Body of pancreas (tissue), 4 donors: ENCODE results near the gene CBFA2T3. TPM values are rescaled to one million over a fixed set of nuclear protein-coding genes. Genes with fewer than 3 reads are reported as not detected.
"Not testable (repeated sequence)": the region's sequence is repeated elsewhere in the genome, so short reads cannot be mapped to it uniquely, and the experiment has no call there.

ENCODE experiments used
- ATAC-seq: fragments of 150-250 bp; one replicate; pipeline ENCODE4 v1.9.1; 2016
- DNase-seq, 4 donors: peaks; one replicate each; pipeline ENCODE4 v3.0.0-alpha.2; 2019
- H3K27ac ChIP-seq, 4 donors: fragments of 200-600 bp; sonication (generic); 1 replicate in 3 of 4; 2 replicates in 1 of 4; pipeline versions ENCODE4 v1.5.1 to v1.6.1; 2016 to 2019; ENCODE audit warnings: mild to moderate bottlenecking in 1 of 4, mixed read lengths in 1 of 4, moderate library complexity in 1 of 4
- H3K27me3 ChIP-seq, 2 donors: fragments of 200-600 bp; sonication (generic); one replicate each; pipeline ENCODE4 v1.6.0; 2016; ENCODE audit warnings: mild to moderate bottlenecking in 1 of 2
- H3K36me3 ChIP-seq, 2 donors: fragments of 200-600 bp; sonication (generic); replicated peaks in 1 of 2; 2 replicates each; pipeline ENCODE4 v1.5.1; 2016; ENCODE audit warnings: low read depth in 2 of 2; ENCODE audit not compliant: insufficient read depth in 1 of 2
- H3K4me1 ChIP-seq: fragments of 200-600 bp; sonication (generic); one replicate; pipeline ENCODE4 v1.6.0; 2016
- H3K4me3 ChIP-seq, 2 donors: fragments of 200-600 bp; sonication (generic); 1 replicate in 1 of 2; 2 replicates in 1 of 2; pipeline ENCODE4 v1.5.1; 2016 to 2019
- H3K9me3 ChIP-seq, 3 donors: fragments of 200-600 bp; sonication (generic); 1 replicate in 2 of 3; 2 replicates in 1 of 3; pipeline ENCODE4 v1.5.1; 2016
- POLR2A ChIP-seq, 3 donors: fragments of 450-650 bp; IDR thresholded peaks; one replicate each; pipeline ENCODE4 v1.6.1; 2016; ENCODE audit warnings: antibody characterized with exemption in 3 of 3, mild to moderate bottlenecking in 2 of 3
- WGBS, 2 donors: methylation state at CpG; one replicate each; pipeline ENCODE4 v1.1.5; 2017; 5-methylcytosine and 5-hydroxymethylcytosine counted together
- intact Hi-C: fragments of 100-400 bp; cut with DNase I; formaldehyde crosslinking; loops from one replicate; pipeline ENCODE4 v1.15.1; 2023
- total RNA-seq, 2 donors: library from RNA; depleted of rRNA; stranded (reverse); fragments of >200 nt; gene quantifications; one replicate each; pipeline ENCODE4 v1.1.0, GENCODE V29; 2016
- TF ChIP-seq, protein P1 (sequence below), 7 experiments: fragments of 450-650 bp in 4 of 7; fragments of 200-600 bp in 3 of 7; sonication (generic) in 3 of 7; IDR thresholded peaks; one replicate each; pipeline ENCODE4 v1.5.1; 2016 to 2019; ENCODE audit warnings: antibody characterized with exemption in 7 of 7

CBFA2T3 gene
- total RNA-seq, 2 donors from 2014 or later, result 7.8 to 16.2 TPM

DNA sequence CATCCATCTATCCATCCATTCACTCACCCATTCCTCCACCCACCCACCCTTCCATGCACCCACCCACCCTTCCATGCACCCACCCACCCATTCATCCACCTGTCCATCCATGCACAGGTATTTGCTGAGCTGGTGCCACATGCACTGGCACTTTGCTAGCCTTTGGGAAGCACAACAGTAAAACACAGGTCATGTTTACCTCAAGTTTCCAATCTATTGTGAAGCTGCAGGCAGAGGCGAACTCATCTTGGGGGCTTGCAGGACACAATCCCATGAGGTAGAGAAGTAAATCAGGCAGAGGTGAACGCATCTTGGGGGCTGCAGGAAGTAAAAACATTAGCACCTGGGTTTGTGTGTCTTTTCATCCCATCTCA lies 35.6 kb upstream of the CBFA2T3 start:
- DNase-seq (no peak), ATAC-seq (no peak)
- Histone ChIP-seq H3K4me1 (no peaks in the 10 kb centered on the region), H3K27ac (no peak overlapping the region), H3K27me3 (no peaks in the 10 kb centered on the region), H3K9me3 (no peaks in the 10 kb centered on the region), H3K4me3 (no peak overlapping the region), H3K36me3 (no peaks in the 10 kb centered on the region)
- intact Hi-C loops, result no loop called here
- 48 to 53% methylated on average over 2 of the region's 2 CpGs for WGBS, 2 donors
- no peak for TF ChIP-seq POLR2A (IDR thresholded peaks at IDR 0.05)
- TF ChIP-seq, protein P1, sequence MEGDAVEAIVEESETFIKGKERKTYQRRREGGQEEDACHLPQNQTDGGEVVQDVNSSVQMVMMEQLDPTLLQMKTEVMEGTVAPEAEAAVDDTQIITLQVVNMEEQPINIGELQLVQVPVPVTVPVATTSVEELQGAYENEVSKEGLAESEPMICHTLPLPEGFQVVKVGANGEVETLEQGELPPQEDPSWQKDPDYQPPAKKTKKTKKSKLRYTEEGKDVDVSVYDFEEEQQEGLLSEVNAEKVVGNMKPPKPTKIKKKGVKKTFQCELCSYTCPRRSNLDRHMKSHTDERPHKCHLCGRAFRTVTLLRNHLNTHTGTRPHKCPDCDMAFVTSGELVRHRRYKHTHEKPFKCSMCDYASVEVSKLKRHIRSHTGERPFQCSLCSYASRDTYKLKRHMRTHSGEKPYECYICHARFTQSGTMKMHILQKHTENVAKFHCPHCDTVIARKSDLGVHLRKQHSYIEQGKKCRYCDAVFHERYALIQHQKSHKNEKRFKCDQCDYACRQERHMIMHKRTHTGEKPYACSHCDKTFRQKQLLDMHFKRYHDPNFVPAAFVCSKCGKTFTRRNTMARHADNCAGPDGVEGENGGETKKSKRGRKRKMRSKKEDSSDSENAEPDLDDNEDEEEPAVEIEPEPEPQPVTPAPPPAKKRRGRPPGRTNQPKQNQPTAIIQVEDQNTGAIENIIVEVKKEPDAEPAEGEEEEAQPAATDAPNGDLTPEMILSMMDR (IDR thresholded peaks at IDR 0.05), result no peak

DNA sequence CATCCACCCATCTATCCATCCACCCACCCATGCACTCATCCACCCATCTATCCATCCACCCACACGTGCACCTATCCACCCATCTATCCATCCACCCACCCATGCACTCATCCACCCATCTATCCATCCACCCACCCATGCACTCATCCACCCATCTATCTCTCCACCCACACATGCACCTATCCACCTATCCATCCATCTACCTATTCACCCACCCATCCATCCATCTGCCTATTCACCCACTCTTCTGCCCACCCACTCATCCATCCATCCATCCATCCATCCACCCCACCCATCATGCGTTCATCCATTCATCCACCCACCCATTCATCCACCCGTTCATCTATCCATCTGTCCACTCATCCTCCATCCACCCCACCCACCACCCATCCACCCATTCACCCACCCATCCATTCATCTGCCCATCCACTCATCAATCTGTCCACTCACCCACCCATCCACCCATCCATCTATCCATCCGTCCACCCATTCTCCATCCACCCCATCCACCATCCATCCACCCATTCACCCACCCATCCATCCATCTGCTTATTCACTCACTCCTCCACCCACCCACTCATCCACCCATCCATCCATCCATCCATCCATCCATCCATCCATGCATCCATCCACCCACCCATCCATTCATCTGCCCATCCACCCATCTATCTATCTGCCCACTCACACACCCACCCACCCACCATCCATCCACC lies 35.1 kb upstream of the CBFA2T3 start:
- H3K4me3 ChIP-seq, result no peak overlapping the region
- no peak for TF ChIP-seq POLR2A (IDR thresholded peaks at IDR 0.05)
- TF ChIP-seq, protein P1 (IDR thresholded peaks at IDR 0.05), result no peak
- intact Hi-C loops, result no loop called here
- ATAC-seq (no peak), DNase-seq (no peak)
- H3K9me3 ChIP-seq, result no peaks in the 10 kb centered on the region
- no peaks in the 10 kb centered on the region for H3K4me1 ChIP-seq
- 58 to 68% methylated on average over 4 of the region's 4 CpGs for WGBS, 2 donors
- no peaks in the 10 kb centered on the region for H3K36me3 ChIP-seq
- H3K27ac ChIP-seq, result no peak overlapping the region
- H3K27me3 ChIP-seq, result no peaks in the 10 kb centered on the region

DNA sequence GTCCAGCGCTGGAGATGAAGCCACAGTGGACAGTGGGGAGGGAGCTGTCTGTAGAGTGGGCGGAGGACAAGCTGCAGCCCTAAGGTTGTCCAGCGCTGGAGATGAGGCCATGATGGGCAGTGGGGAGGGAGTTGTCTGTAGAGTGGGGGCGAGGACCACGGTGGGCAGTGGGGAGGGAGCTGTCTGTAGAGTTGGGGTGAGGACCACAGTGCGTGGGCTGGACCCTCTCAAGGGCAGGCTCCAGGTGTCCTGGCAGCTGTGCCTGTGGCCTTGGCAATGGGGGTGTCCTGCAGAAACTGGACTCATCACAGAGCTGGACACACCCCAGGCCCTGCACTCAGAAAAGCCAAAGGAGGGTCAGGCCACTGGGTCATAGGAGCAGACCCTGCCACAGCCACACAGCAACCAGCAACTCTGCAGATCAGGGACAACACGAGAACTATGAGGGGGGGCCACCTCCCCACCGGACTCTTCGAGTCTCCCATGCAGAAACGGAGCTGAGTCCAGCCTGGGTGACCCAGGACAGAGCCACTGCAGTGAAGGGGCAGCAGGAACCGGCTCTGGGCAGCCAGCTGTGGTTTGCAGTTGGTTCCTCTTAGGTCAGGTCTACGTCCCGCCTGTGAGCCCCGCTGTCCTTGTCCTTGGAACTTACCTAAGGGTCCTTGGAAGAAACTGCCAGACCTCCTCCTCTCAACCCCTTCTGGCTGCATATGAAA lies 33.4 kb upstream of the CBFA2T3 start:
- H3K4me1 ChIP-seq, result no peaks in the 10 kb centered on the region
- ATAC-seq, result no peak
- H3K4me3 ChIP-seq, result no peak overlapping the region
- WGBS, 2 donors, result 60 to 73% methylated on average over 6 to 14 of the region's 14 CpGs
- H3K36me3 ChIP-seq, result no peaks in the 10 kb centered on the region
- intact Hi-C loops, result no loop called here
- DNase-seq, result no peak
- H3K9me3 ChIP-seq, result no peaks in the 10 kb centered on the region
- TF ChIP-seq, protein P1 (IDR thresholded peaks at IDR 0.05), result no peak
- no peak for TF ChIP-seq POLR2A (IDR thresholded peaks at IDR 0.05)
- no peaks in the 10 kb centered on the region for H3K27me3 ChIP-seq
- no peak overlapping the region for H3K27ac ChIP-seq

DNA sequence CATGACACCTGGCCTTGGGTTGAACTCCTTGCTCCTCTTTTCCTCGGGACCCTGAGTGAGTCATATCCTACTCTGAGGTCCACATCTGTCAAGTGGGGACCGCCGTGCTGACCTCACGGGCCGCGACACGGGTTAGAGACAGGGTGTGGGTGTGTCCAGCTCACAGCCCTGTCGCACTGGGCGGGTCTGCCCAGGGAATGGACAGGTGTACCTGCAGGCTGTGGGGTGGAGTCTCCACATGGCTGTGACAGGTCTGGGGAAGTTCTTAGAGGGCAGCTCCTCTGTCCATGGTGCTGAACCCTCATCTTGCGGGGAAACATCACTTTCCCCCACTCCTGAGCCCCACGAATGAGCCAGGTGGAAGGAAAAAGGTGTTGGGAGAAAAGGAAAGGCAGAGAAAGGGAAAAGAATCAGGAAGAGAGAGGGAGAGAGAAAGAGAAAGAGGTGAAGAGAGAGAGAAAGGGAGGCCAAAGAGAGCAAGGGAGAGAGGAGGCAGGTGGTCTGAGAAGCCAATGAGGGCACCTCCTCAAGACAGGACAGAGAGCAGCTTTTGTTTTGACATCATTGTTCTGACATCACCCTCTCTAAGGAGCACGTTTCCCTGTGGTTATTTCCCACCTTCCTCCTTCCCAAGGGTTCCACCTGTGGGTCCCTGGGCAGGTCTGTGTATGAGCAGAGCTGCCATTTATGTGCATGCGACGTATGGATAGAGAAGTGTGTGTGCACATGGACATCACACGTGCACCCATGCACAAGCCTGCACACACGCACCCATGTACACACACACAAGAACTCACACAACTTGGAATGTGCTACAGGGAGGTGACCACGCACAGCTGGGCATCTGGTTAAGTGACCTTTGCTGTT lies 32.6 kb upstream of the CBFA2T3 start:
- DNase-seq (peak; percentile 20 to 47 (median 32)), ATAC-seq (no peak)
- 37 to 45% methylated on average over 16 to 17 of the region's 17 CpGs for WGBS, 2 donors

DNA sequence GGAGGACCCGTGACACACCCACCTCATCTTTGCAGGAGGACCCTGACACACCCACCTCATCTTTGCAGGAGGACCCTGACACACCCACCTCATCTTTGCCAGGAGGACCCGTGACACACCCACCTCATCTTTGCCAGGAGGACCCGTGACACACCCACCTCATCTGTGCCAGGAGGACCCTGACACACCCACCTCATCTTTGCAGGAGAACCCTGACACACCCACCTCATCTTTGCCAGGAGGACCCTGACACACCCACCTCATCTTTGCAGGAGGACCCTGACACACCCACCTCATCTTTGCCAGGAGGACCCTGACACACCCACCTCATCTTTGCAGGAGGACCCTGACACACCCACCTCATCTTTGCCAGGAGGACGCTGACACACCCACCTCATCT lies 31.8 kb upstream of the CBFA2T3 start:
- DNase-seq, H3K9me3 ChIP-seq, intact Hi-C loops, H3K27me3 ChIP-seq, H3K36me3 ChIP-seq, ATAC-seq, H3K27ac ChIP-seq, H3K4me1 ChIP-seq, H3K4me3 ChIP-seq: not testable (repeated sequence)
- WGBS, 2 donors, result 36 to 55% methylated on average over 3 to 4 of the region's 4 CpGs

More for the DNA sequence above, 32.6 kb upstream of the CBFA2T3 start:
- H3K36me3 ChIP-seq, result no peaks in the 10 kb centered on the region
- intact Hi-C loops, result no loop called here
- no peak overlapping the region for H3K4me3 ChIP-seq
- H3K27me3 ChIP-seq, result no peaks in the 10 kb centered on the region
- H3K9me3 ChIP-seq, result no peaks in the 10 kb centered on the region
- H3K27ac ChIP-seq, result no peak overlapping the region
- TF ChIP-seq POLR2A (IDR thresholded peaks at IDR 0.05), result no peak
- no peaks in the 10 kb centered on the region for H3K4me1 ChIP-seq
